HUES6 (cell line): ENCODE results near the gene RALGPS1.

Experiments used
- H3K27ac ChIP-seq: 2 replicates; pipeline ENCODE4 v1.7.0; 2013; ENCODE audit warnings: low read depth, mild to moderate bottlenecking, low read length, inconsistent platforms
- H3K27me3 ChIP-seq: 2 replicates; pipeline ENCODE4 v1.6.1; 2013; ENCODE audit warnings: low read length; ENCODE audit not compliant: control insufficient read depth, insufficient read depth
- H3K36me3 ChIP-seq: 2 replicates; pipeline ENCODE4 v1.6.1; 2013; ENCODE audit warnings: low read length; ENCODE audit not compliant: control insufficient read depth, insufficient read depth
- H3K4me1 ChIP-seq: 2 replicates; pipeline ENCODE4 v1.6.1; 2013; ENCODE audit warnings: low read length; ENCODE audit not compliant: control insufficient read depth, insufficient read depth
- H3K4me3 ChIP-seq: 2 replicates; pipeline ENCODE4 v1.5.1; 2013; ENCODE audit warnings: low read depth, low read length
- H3K9ac ChIP-seq: one replicate; pipeline ENCODE4 v1.6.1; 2013; ENCODE audit warnings: mild to moderate bottlenecking, low read length
- H3K9me3 ChIP-seq: 2 replicates; pipeline ENCODE4 v1.6.1; 2013; ENCODE audit warnings: low read depth, low read length; ENCODE audit not compliant: control insufficient read depth, insufficient read depth

RALGPS1 gene

GRCh38 chr9:127025042-127025441 lies 110.5 kb downstream of the RALGPS1 start:
- Histone ChIP-seq H3K9me3 (no peaks in the 10 kb centered on the region), H3K9ac (no peak overlapping the region), H3K4me3 (no peak overlapping the region), H3K36me3 (no peaks in the 10 kb centered on the region), H3K4me1 (0 out of 2 replicates have a peak, but pooled peaks cover 3% of the 10 kb centered on the region), H3K27me3 (no peaks in the 10 kb centered on the region), H3K27ac (no peak overlapping the region)

- no peaks in the 10 kb centered on the region for H3K9me3 ChIP-seq
- no peak overlapping the region for H3K27ac ChIP-seq
Observed at GRCh38 chr9:127027694-127028093, 113.1 kb downstream of the RALGPS1 start.

GRCh38 chr9:127029548-127029947 lies 115.0 kb downstream of the RALGPS1 start:
- Histone ChIP-seq H3K9ac (no peak overlapping the region), H3K9me3 (no peaks in the 10 kb centered on the region), H3K27ac (no peak overlapping the region), H3K27me3 (no peaks in the 10 kb centered on the region), H3K4me1 (0 out of 2 replicates have a peak, but pooled peaks cover 3% of the 10 kb centered on the region), H3K4me3 (no peak overlapping the region), H3K36me3 (no peaks in the 10 kb centered on the region)

More at GRCh38 chr9:127027694-127028093, 113.1 kb downstream of the RALGPS1 start:
- H3K27me3 ChIP-seq = no peaks in the 10 kb centered on the region
- 0 out of 2 replicates have a peak, but pooled peaks cover 3% of the 10 kb centered on the region for H3K4me1 ChIP-seq
- H3K9ac ChIP-seq = no peak overlapping the region
- no peaks in the 10 kb centered on the region for H3K36me3 ChIP-seq
- no peak overlapping the region for H3K4me3 ChIP-seq

- Histone ChIP-seq H3K36me3 (no peaks in the 10 kb centered on the region), H3K27me3 (no peaks in the 10 kb centered on the region), H3K4me1 (0 out of 2 replicates have a peak, but pooled peaks cover 3% of the 10 kb centered on the region), H3K27ac (no peak overlapping the region), H3K9ac (no peak overlapping the region), H3K9me3 (no peaks in the 10 kb centered on the region), H3K4me3 (no peak overlapping the region)
Observed at GRCh38 chr9:127030814-127031740, 116.5 kb downstream of the RALGPS1 start.

GRCh38 chr9:127032256-127032655 lies 117.7 kb downstream of the RALGPS1 start:
- no peaks in the 10 kb centered on the region for H3K9me3 ChIP-seq
- no peak overlapping the region for H3K27ac ChIP-seq
- H3K4me3 ChIP-seq = no peak overlapping the region
- no peaks in the 10 kb centered on the region for H3K36me3 ChIP-seq
- H3K27me3 ChIP-seq = no peaks in the 10 kb centered on the region
- no peak overlapping the region for H3K9ac ChIP-seq
- no peaks in the 10 kb centered on the region for H3K4me1 ChIP-seq

- Histone ChIP-seq H3K9me3 (no peaks in the 10 kb centered on the region), H3K36me3 (no peaks in the 10 kb centered on the region), H3K27ac (no peak overlapping the region), H3K4me1 (no peaks in the 10 kb centered on the region), H3K27me3 (no peaks in the 10 kb centered on the region), H3K9ac (no peak overlapping the region), H3K4me3 (no peak overlapping the region)
Observed at GRCh38 chr9:127033061-127033460, 118.5 kb downstream of the RALGPS1 start.

GRCh38 chr9:127033789-127034188 lies 119.2 kb downstream of the RALGPS1 start:
- H3K9me3 ChIP-seq = no peaks in the 10 kb centered on the region
- no peak overlapping the region for H3K4me3 ChIP-seq
- no peak overlapping the region for H3K27ac ChIP-seq
- no peaks in the 10 kb centered on the region for H3K4me1 ChIP-seq
- H3K36me3 ChIP-seq = no peaks in the 10 kb centered on the region
- no peaks in the 10 kb centered on the region for H3K27me3 ChIP-seq
- no peak overlapping the region for H3K9ac ChIP-seq

- H3K9ac ChIP-seq = no peak overlapping the region
- no peaks in the 10 kb centered on the region for H3K4me1 ChIP-seq
- H3K9me3 ChIP-seq = no peaks in the 10 kb centered on the region
- no peaks in the 10 kb centered on the region for H3K27me3 ChIP-seq
- no peak overlapping the region for H3K27ac ChIP-seq
- no peaks in the 10 kb centered on the region for H3K36me3 ChIP-seq
- H3K4me3 ChIP-seq = no peak overlapping the region
Observed at GRCh38 chr9:127034691-127035090, 120.1 kb downstream of the RALGPS1 start.

- Histone ChIP-seq H3K36me3 (no peaks in the 10 kb centered on the region), H3K9ac (no peak overlapping the region), H3K4me3 (no peak overlapping the region), H3K27ac (no peak overlapping the region), H3K27me3 (no peaks in the 10 kb centered on the region), H3K4me1 (no peaks in the 10 kb centered on the region), H3K9me3 (no peaks in the 10 kb centered on the region)
Observed at GRCh38 chr9:127035423-127035822, 120.8 kb downstream of the RALGPS1 start.

- Histone ChIP-seq H3K27ac (no peak overlapping the region), H3K9ac (no peak overlapping the region), H3K36me3 (no peaks in the 10 kb centered on the region), H3K4me1 (no peaks in the 10 kb centered on the region), H3K4me3 (no peak overlapping the region), H3K27me3 (no peaks in the 10 kb centered on the region), H3K9me3 (no peaks in the 10 kb centered on the region)
Observed at GRCh38 chr9:127035948-127036347, 121.4 kb downstream of the RALGPS1 start.

GRCh38 chr9:127036437-127036836 lies 121.9 kb downstream of the RALGPS1 start:
- Histone ChIP-seq H3K27ac (no peak overlapping the region), H3K9me3 (no peaks in the 10 kb centered on the region), H3K4me1 (no peaks in the 10 kb centered on the region), H3K36me3 (no peaks in the 10 kb centered on the region), H3K9ac (no peak overlapping the region), H3K4me3 (no peak overlapping the region), H3K27me3 (no peaks in the 10 kb centered on the region)
